Mucosa of rectum (tissue), 2 donors: ENCODE data around the gene TUBA3D.
A peak's percentile ranks its signal among the peaks of the same experiment; 100 is the strongest.
"Not testable (repeated sequence)": the region's sequence is repeated elsewhere in the genome, so short reads cannot be mapped to it uniquely, and the experiment has no call there.

Source experiments
- H3K27ac ChIP-seq, 2 donors: one replicate each; pipeline ENCODE4 v1.7.0; 2013; ENCODE audit warnings: inconsistent platforms in 2 of 2, low read depth in 2 of 2, low read length in 2 of 2
- H3K27me3 ChIP-seq, 2 donors: one replicate each; pipeline ENCODE4 v1.7.0; 2013; ENCODE audit warnings: low read length in 2 of 2; ENCODE audit not compliant: control insufficient read depth in 2 of 2, insufficient read depth in 2 of 2
- H3K36me3 ChIP-seq, 2 donors: one replicate each; pipeline ENCODE4 v1.7.0; 2013; ENCODE audit warnings: low read length in 2 of 2; ENCODE audit not compliant: control insufficient read depth in 2 of 2, insufficient read depth in 2 of 2
- H3K4me1 ChIP-seq, 2 donors: one replicate each; pipeline ENCODE4 v1.7.0; 2013; ENCODE audit warnings: low read length in 2 of 2, mild to moderate bottlenecking in 1 of 2; ENCODE audit not compliant: control insufficient read depth in 2 of 2, insufficient read depth in 2 of 2
- H3K4me3 ChIP-seq, 2 donors: one replicate each; pipeline ENCODE4 v1.7.0; 2013; ENCODE audit warnings: low read length in 2 of 2
- H3K9ac ChIP-seq, 2 donors: one replicate each; pipeline ENCODE4 v1.7.0; 2013; ENCODE audit warnings: low read length in 2 of 2, low read depth in 1 of 2, mild to moderate bottlenecking in 1 of 2
- H3K9me3 ChIP-seq, 2 donors: one replicate each; pipeline ENCODE4 v1.7.0; 2013; ENCODE audit warnings: low read length in 2 of 2; ENCODE audit not compliant: control insufficient read depth in 2 of 2
- donor health status: healthy.
- donor health status: Normal muscosa, but diverticular disease.

The TUBA3D gene

DNA sequence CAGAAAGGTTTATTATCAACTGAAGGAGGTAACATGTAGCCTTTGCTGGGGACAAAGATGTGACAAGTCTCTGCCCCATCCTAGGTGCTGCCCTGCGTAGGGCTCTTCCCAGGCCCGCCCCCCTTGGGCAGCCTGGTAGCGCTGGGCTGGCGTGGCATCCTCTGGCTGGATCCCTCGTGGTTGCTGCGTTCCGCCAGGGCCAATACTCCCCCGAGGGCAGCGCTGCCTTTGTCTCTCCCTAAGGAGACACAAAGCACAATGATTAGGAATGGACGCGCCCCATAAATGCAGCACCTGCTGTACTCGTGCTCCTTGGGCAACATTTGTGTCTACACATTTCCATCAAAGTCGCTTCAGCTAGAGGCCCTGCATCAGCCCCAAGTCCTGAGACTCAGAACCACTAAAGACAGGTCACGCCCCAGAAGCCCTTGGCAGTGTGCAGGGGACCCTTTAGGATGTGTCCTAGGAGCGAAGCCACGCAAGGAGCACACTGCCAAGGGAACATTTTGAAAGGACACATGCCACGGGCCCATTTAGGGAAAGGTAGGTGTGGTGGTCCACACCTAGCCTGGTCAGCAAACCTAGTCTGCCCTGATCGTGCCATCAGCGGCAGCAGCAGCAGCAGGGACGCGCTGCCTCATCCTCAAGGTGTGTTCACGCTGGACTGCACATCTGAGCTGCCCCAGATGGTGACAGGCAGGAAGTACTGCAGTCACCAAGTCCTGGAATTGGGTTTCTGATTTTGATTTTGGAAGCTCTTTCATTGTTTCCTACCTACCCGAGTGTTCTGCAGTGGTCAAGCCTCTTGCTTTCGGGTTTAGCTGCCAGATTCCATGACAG, 8.3 kb downstream of the TUBA3D start:
- not testable (repeated sequence) for H3K27me3 ChIP-seq, H3K4me1 ChIP-seq, H3K9ac ChIP-seq, H3K9me3 ChIP-seq, H3K27ac ChIP-seq, H3K36me3 ChIP-seq, H3K4me3 ChIP-seq

- not testable (repeated sequence) for H3K27me3 ChIP-seq, H3K9me3 ChIP-seq, H3K27ac ChIP-seq, H3K4me3 ChIP-seq, H3K9ac ChIP-seq, H3K36me3 ChIP-seq, H3K4me1 ChIP-seq
These were observed 9.1 kb downstream of the TUBA3D start for GRCh38 chr2:131484906-131485460.

DNA sequence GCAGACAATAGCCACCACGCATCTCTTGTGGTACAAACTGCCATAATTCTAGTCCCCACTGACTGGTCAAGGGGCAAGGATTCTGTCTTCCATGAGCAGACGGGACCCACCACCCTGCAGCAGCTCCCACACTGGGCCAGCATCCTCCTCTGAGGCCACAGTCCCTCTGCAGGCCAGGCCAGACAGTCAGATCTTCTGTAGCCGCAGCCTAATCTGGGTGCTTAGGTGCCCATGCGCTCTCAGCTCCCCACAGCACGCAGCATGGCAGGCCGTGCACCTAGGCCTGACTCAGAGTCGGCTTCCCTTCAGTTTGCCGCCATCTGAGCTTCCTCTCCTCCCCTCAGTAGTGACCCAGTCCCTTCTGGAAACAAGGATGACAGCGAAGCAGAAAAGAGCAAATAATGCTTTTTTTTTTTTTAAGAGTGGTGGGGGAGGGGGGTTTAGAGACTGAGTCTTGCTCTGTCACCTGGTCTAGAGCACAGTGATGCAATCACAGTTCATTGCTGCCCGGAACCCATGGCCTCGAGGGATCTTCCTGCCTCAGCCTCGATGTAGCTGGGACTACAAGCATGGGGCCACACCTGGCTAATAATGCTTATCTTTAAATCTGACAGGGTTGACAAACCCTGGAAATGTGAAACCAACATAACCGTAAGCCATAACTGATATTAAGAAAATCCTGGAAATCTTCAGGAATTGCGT, 10.4 kb downstream of the TUBA3D start:
- not testable (repeated sequence) for H3K9ac ChIP-seq, H3K36me3 ChIP-seq, H3K4me3 ChIP-seq

DNA sequence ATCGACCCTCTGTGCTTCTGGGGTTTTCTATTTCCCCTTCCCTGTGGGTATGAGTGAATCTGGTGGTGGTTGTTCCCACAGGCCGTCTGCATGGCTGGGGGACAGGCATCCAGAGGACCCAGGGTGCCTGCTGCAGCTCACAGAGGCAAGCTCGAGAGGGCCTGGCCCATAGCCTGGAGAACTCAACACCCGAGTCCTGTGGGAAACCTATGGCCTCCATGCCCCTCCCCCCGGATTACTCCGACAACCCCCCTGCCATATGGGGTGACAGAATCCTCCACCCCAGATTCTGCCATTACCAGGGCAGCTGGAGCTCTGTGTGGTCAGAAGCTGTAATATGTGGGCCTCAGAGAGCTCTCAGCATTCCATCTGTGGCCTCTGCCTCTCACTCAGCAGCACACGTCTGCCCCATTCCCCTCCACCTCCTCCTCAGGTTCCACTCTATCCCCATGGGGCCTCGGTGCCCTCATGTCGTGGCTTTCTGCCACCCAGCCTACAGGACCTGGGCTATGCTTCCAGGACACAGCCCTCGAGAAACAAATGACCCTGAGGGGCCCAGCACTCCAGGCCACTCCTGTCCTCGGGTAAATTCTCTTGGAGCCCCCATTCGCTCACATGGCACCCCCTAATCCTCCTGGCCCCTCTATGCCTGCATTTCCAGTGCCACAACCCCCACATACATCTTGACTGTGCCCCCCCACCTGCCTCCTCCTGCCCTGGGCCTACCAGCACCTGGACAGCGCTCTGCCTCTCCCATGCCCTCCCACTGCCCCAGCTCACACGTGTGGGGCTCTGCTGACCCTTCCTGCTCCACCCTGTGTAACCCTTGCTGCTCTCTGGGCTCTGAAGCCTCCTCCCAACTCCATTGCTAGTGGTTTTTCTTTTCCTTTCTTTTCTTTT, 12.6 kb downstream of the TUBA3D start:
- Histone ChIP-seq H3K36me3 (peaks cover 0 to 3% of the 10 kb centered on the region in 2 donors), H3K9me3 (no peaks in the 10 kb centered on the region), H3K9ac (no peak overlapping the region), H3K4me1 (peaks cover 5 to 9% of the 10 kb centered on the region in 2 donors), H3K27me3 (no peaks in the 10 kb centered on the region), H3K4me3 (no peak overlapping the region), H3K27ac (no peak overlapping the region)

More for the DNA sequence above, 10.4 kb downstream of the TUBA3D start:
- not testable (repeated sequence) for H3K9me3 ChIP-seq, H3K27ac ChIP-seq, H3K27me3 ChIP-seq, H3K4me1 ChIP-seq

DNA sequence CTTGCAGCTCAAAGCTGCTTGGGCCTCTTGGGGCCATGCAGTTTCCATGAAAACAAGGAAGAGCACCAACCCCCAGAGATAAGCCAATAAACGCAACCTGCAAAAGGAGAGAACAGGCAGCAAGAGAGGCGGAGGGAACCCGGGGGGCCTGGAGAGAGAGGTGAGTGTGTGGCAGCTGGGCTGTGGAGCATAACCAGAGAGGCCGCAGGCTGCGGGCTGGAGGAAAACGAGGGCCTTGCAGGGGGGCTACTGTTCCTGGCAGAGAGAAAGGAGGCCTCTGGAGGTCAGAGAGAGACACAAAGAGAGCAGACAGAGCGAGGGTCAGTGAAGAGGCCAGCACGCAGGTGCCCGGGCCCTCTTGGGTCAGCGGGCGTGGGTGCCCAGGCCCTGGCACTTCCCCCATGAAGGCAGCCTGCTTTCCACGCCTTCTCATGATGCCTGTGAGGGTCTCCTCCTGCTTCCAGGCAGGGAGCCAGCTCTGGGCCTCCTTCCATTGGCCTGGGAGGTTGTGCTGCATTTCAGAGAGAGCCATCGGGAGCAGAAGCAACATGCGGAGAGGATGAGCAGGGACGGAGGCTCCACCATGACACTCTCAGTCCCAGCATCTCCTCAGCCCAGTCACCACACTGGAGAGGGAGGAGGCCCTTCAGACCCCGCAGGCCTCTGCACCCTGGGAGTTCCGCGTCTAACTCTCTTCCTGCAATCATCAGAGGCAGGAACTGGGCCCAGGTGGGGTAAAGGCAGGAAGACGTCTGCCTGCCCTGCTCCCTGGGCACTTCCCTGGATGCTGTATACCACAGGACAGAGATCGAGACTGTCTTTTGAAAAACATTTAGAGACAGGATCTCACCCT, 14.9 kb downstream of the TUBA3D start:
- H3K27me3 ChIP-seq, H3K9me3 ChIP-seq, H3K27ac ChIP-seq, H3K36me3 ChIP-seq: not testable (repeated sequence)
- Histone ChIP-seq H3K9ac (peak overlapping the region; percentile 48 to 58), H3K4me3 (peak overlapping the region; percentile 18 to 69), H3K4me1 (peaks cover 8 to 16% of the 10 kb centered on the region in 2 donors)

DNA sequence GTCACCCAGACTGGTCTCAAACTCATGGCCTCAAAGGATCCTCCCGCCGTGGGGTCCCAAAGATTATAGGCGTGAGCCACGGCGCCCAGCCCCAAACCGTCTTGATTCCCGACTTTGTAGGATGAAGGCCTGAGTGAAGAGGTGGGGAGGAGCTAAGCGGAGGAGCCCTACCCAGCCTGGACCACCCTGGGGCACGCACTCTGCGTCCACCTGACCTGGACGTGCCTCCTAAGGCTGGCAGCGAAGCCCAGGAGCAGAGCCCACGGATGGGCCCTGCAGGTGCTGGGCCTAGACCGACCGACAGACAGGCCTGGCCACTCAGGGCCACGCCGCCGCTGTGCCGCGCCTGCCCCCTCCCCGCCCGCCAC, 15.5 kb downstream of the TUBA3D start:
- H3K27me3 ChIP-seq, H3K27ac ChIP-seq, H3K36me3 ChIP-seq, H3K9me3 ChIP-seq: not testable (repeated sequence)
- Histone ChIP-seq H3K4me1 (peaks cover 8 to 16% of the 10 kb centered on the region in 2 donors), H3K9ac (peak overlapping the region; percentile 48 to 58), H3K4me3 (peak overlapping the region; percentile 18 to 69)

DNA sequence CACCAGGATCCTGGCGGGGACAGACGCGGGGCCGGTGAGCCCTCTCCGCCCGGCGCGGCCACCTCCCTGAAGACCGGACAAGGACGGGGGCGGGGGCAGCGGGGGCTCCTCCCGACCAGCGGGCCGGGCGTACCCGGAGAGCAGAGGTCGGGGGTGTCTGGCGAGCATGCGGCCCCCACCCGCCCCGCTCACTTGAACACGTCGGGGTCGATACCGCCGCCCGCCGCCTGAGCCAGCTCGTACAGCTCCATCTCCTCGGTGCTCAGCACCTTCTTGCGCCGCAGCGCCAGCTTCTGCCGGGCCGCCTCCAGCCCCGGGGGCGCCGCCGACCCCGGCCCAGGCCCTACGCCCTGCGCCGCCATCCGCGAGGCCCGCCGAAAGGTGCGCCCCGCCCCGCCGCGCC, 16.1 kb downstream of the TUBA3D start, which contains the start of gene MZT2A:
MZT2A (minus strand) TSS at position 383 of the 403 bp plus-strand sequence; CDS start at position 362, 21 bp downstream.
- peaks cover 8 to 16% of the 10 kb centered on the region in 2 donors for H3K4me1 ChIP-seq
- not testable (repeated sequence) for H3K27me3 ChIP-seq, H3K9me3 ChIP-seq, H3K36me3 ChIP-seq
- peak within 1 kb of the TSS; percentile 91 to 92 for H3K27ac ChIP-seq
- peak within 1 kb of the TSS; percentile 85 to 91 for H3K4me3 ChIP-seq
- peak within 1 kb of the TSS; percentile 86 to 89 for H3K9ac ChIP-seq

GRCh38 chr2:131492418-131493198, 16.7 kb downstream of the TUBA3D start:
- peak overlapping the region; percentile 91 to 92 for H3K27ac ChIP-seq
- H3K4me3 ChIP-seq = peak overlapping the region; percentile 85 to 91
- no peaks in the 10 kb centered on the region for H3K9me3 ChIP-seq
- peaks cover 0 to 4% of the 10 kb centered on the region in 2 donors for H3K36me3 ChIP-seq
- peaks cover 8 to 16% of the 10 kb centered on the region in 2 donors for H3K4me1 ChIP-seq
- H3K27me3 ChIP-seq = no peaks in the 10 kb centered on the region
- H3K9ac ChIP-seq = peak overlapping the region; percentile 86 to 89
